Stomach (tissue), 19 donors: ENCODE data around the gene INTS14. TPM values are rescaled to one million over a fixed set of nuclear protein-coding genes. Genes with fewer than 3 reads are reported as not detected.
A peak's percentile ranks its signal among the peaks of the same experiment; 100 is the strongest.

Experiments
- DNase-seq, 2 donors: peaks; one replicate each; pipeline versions ENCODE4 v3.0.0 to v3.0.0-alpha.2; 2013 to 2019
- H3K27ac ChIP-seq, 5 donors: fragments of 200-600 bp in 4 of 5; sonication (generic) in 4 of 5; one replicate each; pipeline ENCODE4 v1.5.1; 2013 to 2019; ENCODE audit warnings: mild to moderate bottlenecking in 1 of 5, moderate library complexity in 1 of 5
- H3K27me3 ChIP-seq, 3 donors: fragments of 200-600 bp; sonication (generic); one replicate each; pipeline ENCODE4 v1.5.1; 2017 to 2019; ENCODE audit warnings: mixed run types in 1 of 3
- H3K36me3 ChIP-seq, 4 donors: fragments of 200-600 bp; sonication (generic); 1 replicate in 3 of 4; 2 replicates in 1 of 4; pipeline ENCODE4 v1.5.1; 2016 to 2019
- H3K4me1 ChIP-seq, 4 donors: fragments of 200-600 bp; sonication (generic); one replicate each; pipeline ENCODE4 v1.5.1; 2016 to 2019
- H3K4me3 ChIP-seq, 4 donors: fragments of 200-600 bp; sonication (generic) in 3 of 4; one replicate each; pipeline ENCODE4 v1.5.1; 2016 to 2019; ENCODE audit warnings: mild to moderate bottlenecking in 1 of 4
- H3K9me3 ChIP-seq, 4 donors: fragments of 200-600 bp; sonication (generic); one replicate each; pipeline ENCODE4 v1.5.1; 2016 to 2019
- CTCF ChIP-seq, 7 experiments: fragments of 450-650 bp in 4 of 7; fragments of 200-600 bp in 3 of 7; sonication (generic) in 3 of 7; IDR thresholded peaks; one replicate each; pipeline ENCODE4 v1.5.1; 2016 to 2019; ENCODE audit warnings: antibody characterized with exemption in 7 of 7, control low read depth in 2 of 7, mild to moderate bottlenecking in 1 of 7
- EP300 ChIP-seq: sonication (generic); formaldehyde crosslinking; IDR thresholded peaks from one replicate; pipeline ENCODE4 v1.6.1; 2017; ENCODE audit warnings: antibody characterized with exemption
- POLR2A ChIP-seq, 4 donors: fragments of 450-650 bp; IDR thresholded peaks; one replicate each; pipeline ENCODE4 v1.6.1; 2016; ENCODE audit warnings: antibody characterized with exemption in 4 of 4, control low read depth in 2 of 4, mild to moderate bottlenecking in 1 of 4, moderate library complexity in 1 of 4
- POLR2AphosphoS5 ChIP-seq, 3 donors: sonication (generic); formaldehyde crosslinking; IDR thresholded peaks; one replicate each; pipeline ENCODE4 v1.6.1; 2016; ENCODE audit warnings: antibody characterized with exemption in 3 of 3
- WGBS, 5 donors: extraction: QIAGEN DNeasy Blood & Tissue Kit in 3 of 5; methylation state at CpG; one replicate each; pipeline versions ENCODE4 v1.1.5 to v1.1.7; 2013 to 2018; 5-methylcytosine and 5-hydroxymethylcytosine counted together
- intact Hi-C: fragments of 100-400 bp; cut with DNase I; formaldehyde crosslinking; loops from one replicate; pipeline ENCODE4 v1.15.1; 2023; ENCODE audit warnings: low total_unique reads
- long read RNA-seq, 10 donors: transcript quantifications; one replicate each; lab custom pipeline, GENCODE V29; 2026
- polyA plus RNA-seq, 3 donors: library from polyadenylated mRNA; stranded (reverse); fragments of 200-250 nt; gene quantifications; one replicate each; pipeline ENCODE4 v1.2.3, GENCODE V29; 2013
- total RNA-seq, 5 donors: library from RNA; depleted of rRNA; stranded (reverse); fragments of >200 nt; gene quantifications; one replicate each; pipeline versions ENCODE4 v1.1.0 to v1.2.3, GENCODE V29; 2014 to 2016
- donor health status: healthy with polysubstance abuse.
- donor health status: Bipolar disorder and iron deficiency.
- donor health status: healthy.

Gene INTS14
- total RNA-seq (10 to 100 TPM in 4 of 5 donors, 1 to 10 TPM in 1; 7.2 to 73.2 (median 42.0) TPM), polyA plus RNA-seq (10 to 100 TPM; 14.9 to 19.7 (median 15.8) TPM)
- long read RNA-seq, donor 1, partial matches to known transcripts, result 0 of 2 reads
- long read RNA-seq, donor 1, other reads (novel, unspliced or antisense), result 0 of 2 reads
- long read RNA-seq, donor 2, partial matches to known transcripts, result 0 of 2 reads
- long read RNA-seq, donor 2, other reads (novel, unspliced or antisense), result 0 of 2 reads
- long read RNA-seq, donor 3, partial matches to known transcripts, result 0 of 1 reads
- long read RNA-seq, donor 3, other reads (novel, unspliced or antisense), result 0 of 1 reads
- long read RNA-seq, donor 4, result 0 reads
- long read RNA-seq, donor 5, partial matches to known transcripts, result 0 of 4 reads
- long read RNA-seq, donor 5, other reads (novel, unspliced or antisense), result 0 of 4 reads
- long read RNA-seq, donor 6, transcript INTS14-201 (12 exons, 2,393 nt), result major isoform, 6 of 87 reads
- long read RNA-seq, donor 6, partial matches to known transcripts, result 80 of 87 reads
- long read RNA-seq, donor 6, other reads (novel, unspliced or antisense), result 0 of 87 reads
- long read RNA-seq, donor 7, transcript INTS14-201 (12 exons, 2,393 nt), result major isoform, 6 of 6 reads
- long read RNA-seq, donor 7, partial matches to known transcripts, result 0 of 6 reads
- long read RNA-seq, donor 7, other reads (novel, unspliced or antisense), result 0 of 6 reads
- long read RNA-seq, donor 8, partial matches to known transcripts, result 0 of 5 reads
- long read RNA-seq, donor 8, other reads (novel, unspliced or antisense), result 0 of 5 reads
- long read RNA-seq, donor 9, partial matches to known transcripts, result 0 of 4 reads
- long read RNA-seq, donor 9, other reads (novel, unspliced or antisense), result 0 of 4 reads
- long read RNA-seq, donor 10, partial matches to known transcripts, result 0 of 2 reads
- long read RNA-seq, donor 10, other reads (novel, unspliced or antisense), result 0 of 2 reads

- Histone ChIP-seq H3K4me3 (peak within 1 kb of the TSS; percentile 72 to 96 (median 84)), H3K27ac (peak within 1 kb of the TSS; percentile 87 to 95 (median 92)), H3K27me3 (no peaks in the 10 kb centered on the region), H3K36me3 (peaks cover 0 to 8% (median 5%) of the 10 kb centered on the region in 4 donors), H3K9me3 (no peaks in the 10 kb centered on the region), H3K4me1 (peaks cover 14 to 49% (median 33%) of the 10 kb centered on the region in 4 donors)
- TF ChIP-seq EP300 (no peak), POLR2AphosphoS5 (IDR thresholded peaks at IDR 0.05) (peak; percentile 74 to 96 (median 88)), CTCF (IDR thresholded peaks at IDR 0.05) (peak in 5 of 7 experiments; percentile 38 to 83 (median 65)), POLR2A (IDR thresholded peaks at IDR 0.05) (peak in 1 of 4 donors; percentile 61)
- DNase-seq, result peak; percentile 99
- WGBS, 5 donors, result 0 to 1% (median 1%) methylated on average over 44 to 64 of the region's 64 CpGs
- intact Hi-C loops, result no loop called here
These were observed at the start of gene INTS14 for GRCh38 chr15:65610871-65611718. Gene INTS14, minus strand, starts transcription at chr15:65611131. Its CDS starts 3,751 bp downstream, at chr15:65607380.

- H3K36me3 ChIP-seq, result peaks cover 0 to 95% (median 92%) of the 10 kb centered on the region in 4 donors
- no peaks in the 10 kb centered on the region for H3K9me3 ChIP-seq
- TF ChIP-seq EP300 (no peak), POLR2AphosphoS5 (IDR thresholded peaks at IDR 0.05) (no peak), CTCF (IDR thresholded peaks at IDR 0.05) (no peak), POLR2A (IDR thresholded peaks at IDR 0.05) (no peak)
- H3K27me3 ChIP-seq, result no peaks in the 10 kb centered on the region
- H3K4me3 ChIP-seq, result no peak overlapping the region
- H3K27ac ChIP-seq, result no peak overlapping the region
- intact Hi-C loops, result no loop called here
- WGBS, 5 donors, result 74 to 86% (median 80%) methylated on average over 4 of the region's 4 CpGs
- DNase-seq, result no peak
- no peaks in the 10 kb centered on the region for H3K4me1 ChIP-seq
These were observed 48.6 kb upstream of the INTS14 start for GRCh38 chr15:65659502-65660052.

GRCh38 chr15:65655457-65655856, 44.5 kb upstream of the INTS14 start:
- H3K36me3 ChIP-seq, result peaks cover 0 to 90% (median 69%) of the 10 kb centered on the region in 4 donors
- H3K27me3 ChIP-seq, result no peaks in the 10 kb centered on the region
- H3K4me1 ChIP-seq, result no peaks in the 10 kb centered on the region
- no peaks in the 10 kb centered on the region for H3K9me3 ChIP-seq
- no peak overlapping the region for H3K4me3 ChIP-seq
- no peak overlapping the region for H3K27ac ChIP-seq
- intact Hi-C loops, result no loop called here
- WGBS, 5 donors, result 83 to 90% (median 85%) methylated on average over 4 of the region's 4 CpGs
- TF ChIP-seq EP300 (no peak), CTCF (IDR thresholded peaks at IDR 0.05) (no peak), POLR2AphosphoS5 (IDR thresholded peaks at IDR 0.05) (no peak), POLR2A (IDR thresholded peaks at IDR 0.05) (no peak)
- no peak for DNase-seq
